Activated CD4-positive, alpha-beta T cell treated with anti-CD3 and anti-CD28 coated beads, Interleukin-2, Interleukin-6, amounts not matched to agents 100 ng/mL and 50 ng/mL, durations not matched to agents 16 hours and 8 hours (primary cell): ENCODE results near the gene NSRP1.
A peak's percentile ranks its signal among the peaks of the same experiment; 100 is the strongest.
"Not testable (repeated sequence)": the region's sequence is repeated elsewhere in the genome, so short reads cannot be mapped to it uniquely, and the experiment has no call there.

Source experiments
- DNase-seq: peaks from one replicate; pipeline ENCODE4 v3.0.0-alpha.2; 2020

NSRP1 gene, protein sequence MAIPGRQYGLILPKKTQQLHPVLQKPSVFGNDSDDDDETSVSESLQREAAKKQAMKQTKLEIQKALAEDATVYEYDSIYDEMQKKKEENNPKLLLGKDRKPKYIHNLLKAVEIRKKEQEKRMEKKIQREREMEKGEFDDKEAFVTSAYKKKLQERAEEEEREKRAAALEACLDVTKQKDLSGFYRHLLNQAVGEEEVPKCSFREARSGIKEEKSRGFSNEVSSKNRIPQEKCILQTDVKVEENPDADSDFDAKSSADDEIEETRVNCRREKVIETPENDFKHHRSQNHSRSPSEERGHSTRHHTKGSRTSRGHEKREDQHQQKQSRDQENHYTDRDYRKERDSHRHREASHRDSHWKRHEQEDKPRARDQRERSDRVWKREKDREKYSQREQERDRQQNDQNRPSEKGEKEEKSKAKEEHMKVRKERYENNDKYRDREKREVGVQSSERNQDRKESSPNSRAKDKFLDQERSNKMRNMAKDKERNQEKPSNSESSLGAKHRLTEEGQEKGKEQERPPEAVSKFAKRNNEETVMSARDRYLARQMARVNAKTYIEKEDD

DNA sequence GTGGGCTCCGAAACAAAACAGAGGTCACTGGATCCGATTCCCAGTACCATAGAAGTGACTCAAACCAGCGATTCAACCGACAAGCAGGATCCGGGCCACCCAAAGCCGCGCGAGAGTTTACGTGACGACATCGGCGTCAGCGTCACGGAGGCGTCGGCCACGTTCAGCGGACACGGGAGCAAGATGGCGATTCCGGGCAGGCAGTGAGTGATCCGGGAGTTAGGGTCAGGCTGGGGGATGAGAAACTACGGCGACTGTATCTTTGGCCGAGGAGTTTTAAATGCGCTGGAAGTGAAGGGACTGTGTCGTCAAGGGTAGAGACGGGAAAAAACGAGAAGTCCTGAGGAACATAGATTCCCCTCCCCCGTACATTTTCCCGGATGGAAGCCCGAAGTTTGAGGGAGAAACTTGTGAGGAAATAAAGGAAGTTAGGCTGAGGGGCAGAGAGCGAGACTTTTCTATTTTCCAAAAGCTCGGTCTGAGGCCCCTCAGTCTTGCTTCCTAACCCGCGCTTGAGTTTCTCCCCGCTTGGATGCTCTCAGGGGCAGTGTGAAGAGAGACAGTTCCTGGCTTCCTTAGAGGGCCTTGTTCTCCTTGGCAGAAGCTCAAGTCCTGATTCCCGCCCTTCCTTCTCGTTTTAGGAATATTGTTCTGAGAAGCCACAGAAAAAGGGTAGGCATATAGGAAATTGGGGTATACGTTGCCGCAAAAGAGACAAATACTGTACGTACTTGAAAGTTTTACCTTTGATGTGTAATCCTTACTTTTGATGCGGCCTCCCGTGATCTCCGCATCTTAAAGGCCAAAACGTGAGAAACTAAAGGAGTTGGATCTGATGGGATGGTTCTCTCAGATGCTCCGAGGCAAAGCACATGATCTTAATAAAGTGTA, at the start of gene NSRP1:
TSS of gene NSRP1 (plus strand) at position 156 of the 891 bp plus-strand sequence. CDS start at position 184, 28 bp downstream.
- peak; percentile 97 for DNase-seq

DNA sequence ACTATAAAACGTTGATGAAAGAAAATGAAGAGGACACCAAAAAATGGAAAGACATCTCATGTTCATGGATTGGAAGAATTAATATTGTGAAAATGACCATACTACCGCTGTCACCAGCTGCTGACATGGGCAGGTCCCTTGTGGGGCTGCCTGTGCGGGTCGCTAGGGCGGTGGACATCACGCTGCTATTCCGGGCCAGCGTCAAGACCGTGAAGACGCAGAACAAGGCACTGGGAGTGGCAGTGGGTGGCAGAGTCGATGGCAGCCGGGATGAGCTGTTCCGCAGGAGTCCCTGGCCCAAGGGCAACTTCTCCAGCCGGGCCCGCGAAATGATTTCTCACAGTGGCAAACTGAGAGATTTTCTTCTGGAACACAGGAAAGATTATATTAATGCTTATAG, 48.2 kb upstream of the NSRP1 start:
- DNase-seq = no peak

DNA sequence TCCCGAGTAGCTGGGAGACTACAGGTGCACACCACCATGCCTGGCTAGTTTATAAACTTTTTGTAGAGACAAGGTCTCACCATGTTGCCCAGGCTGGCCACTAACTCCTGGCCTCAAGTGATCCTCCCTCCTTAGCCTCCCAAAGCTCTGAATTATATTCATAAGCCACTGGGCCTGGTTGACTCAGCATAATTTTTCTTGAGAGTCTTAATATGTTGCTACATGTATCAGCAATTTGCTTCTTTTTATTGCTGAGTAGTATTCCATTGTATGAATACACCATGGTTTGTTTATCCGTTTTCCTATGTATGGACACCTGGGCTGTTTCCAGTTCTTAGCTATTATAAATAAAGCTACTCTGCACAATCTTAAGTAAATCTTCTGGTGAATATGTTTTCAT, 42.4 kb upstream of the NSRP1 start:
- DNase-seq = no peak

DNA sequence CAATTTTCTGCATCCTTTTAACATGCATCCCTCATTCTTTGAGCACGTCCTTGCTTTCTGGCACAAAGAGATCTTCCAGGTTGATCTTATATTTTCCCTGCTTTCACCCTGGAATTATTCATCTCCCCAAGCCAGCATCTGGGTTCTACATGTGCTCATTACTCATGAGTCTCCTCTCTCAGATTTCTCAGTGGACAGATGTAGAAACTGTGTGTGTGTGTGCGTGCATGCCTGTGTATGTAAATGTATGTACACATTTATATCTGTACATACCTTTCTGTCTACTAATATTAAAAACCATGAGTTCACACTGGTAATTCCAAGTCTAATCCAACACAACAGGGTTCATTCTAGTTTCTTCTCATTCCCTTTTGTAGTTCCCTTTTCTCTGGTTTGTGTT, 41.9 kb upstream of the NSRP1 start:
- no peak for DNase-seq

DNA sequence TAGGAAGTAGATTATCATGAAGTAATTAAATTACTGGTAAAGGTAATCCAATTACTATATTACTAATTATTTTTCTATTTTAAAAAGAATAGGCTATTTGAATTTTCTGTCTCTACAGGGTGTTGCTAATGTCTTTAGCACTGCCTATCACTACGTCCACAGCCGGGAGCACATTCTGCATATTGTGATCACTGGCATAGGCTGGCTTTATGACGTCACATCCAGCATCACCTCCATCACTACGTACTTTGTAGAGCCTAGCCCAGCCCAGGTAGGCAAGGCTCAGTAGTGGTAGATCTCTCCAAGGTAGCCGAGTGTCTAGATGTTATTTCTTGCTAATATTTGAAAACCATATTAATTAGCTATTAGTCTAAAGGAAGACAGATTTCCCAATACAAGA, 33.8 kb upstream of the NSRP1 start:
- DNase-seq = no peak

DNA sequence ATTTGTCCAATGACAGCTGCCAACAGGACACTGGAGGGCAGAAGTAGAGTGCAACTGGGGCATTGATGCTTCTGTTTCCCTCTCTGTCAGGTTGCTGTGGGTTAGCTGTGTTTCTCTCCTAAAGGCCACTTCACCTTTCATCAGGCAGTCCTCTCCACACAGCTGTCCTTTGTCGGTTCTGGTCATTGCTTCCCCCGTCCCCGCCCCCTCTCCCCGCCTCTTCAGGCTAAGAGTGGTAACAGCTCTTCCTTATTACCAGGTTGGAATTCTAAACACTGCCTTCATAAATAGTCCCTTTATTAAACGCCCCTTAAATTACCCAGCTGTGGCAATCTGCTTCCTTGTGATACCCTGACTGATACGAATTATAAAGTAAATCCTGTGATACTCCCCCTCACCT, 31.8 kb upstream of the NSRP1 start:
- DNase-seq = no peak

DNA sequence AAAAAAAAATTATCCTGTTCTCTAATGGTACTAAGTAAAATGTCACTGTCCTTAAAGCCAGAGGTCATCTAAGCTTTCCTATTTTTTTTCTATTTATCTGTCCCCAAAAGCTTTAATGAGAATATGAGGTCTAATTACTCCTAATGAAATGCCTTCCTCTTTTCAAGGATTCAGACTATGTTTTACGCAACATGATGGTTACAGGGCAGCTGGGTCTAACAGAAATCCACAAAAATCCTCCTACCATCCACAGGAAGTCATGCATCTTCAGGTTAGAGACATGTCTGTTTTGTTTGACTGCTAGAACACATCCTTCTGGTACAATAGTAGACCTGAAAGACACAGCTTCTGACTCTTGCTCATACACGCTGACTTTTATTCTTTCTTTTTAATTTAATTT, 29.7 kb upstream of the NSRP1 start:
- DNase-seq = no peak

DNA sequence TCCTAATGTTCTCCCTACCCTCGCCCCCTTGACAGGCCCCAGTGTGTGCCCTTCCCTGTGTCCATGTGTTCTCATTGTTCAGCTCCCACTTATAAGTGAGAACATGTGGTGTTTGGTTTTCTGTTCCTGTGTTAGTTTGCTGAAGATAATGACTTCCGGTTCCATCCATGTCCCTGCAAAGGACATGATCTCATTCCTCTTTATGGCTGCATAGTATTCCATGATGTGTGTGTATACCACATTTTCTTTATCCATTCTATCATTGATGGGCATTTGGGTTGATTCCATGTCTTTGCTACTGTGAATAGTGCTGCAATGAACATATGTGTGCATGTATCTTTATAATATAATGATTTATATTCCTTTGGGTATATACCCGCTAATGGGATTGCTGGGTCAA, 29.2 kb upstream of the NSRP1 start:
- DNase-seq = not testable (repeated sequence)

DNA sequence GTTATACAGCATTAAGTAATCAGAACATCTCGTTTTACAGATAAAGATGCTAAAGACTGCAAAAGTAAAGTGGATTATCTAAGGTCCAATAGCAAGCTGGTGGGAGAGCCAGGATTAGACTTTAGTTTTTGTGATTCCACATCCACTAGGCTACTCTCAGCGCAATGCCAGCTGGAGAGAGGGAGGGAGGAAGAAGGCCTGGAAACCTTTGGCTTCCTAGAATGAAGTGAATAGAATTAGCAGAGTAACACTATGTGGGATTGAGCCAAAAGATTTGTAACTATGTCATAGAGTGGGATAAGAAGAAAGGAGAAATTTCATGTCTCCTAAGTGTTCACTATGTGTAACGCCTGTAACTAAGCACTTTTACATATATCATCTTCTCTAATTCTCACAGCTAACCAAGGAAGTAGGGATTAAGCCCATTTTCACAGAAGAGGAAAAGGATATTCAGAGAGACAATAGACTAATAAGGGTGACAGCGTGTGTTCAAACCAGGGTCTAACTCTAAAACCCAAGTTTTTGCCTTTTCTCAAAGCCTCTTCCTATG, 25.4 kb upstream of the NSRP1 start:
- no peak for DNase-seq

DNA sequence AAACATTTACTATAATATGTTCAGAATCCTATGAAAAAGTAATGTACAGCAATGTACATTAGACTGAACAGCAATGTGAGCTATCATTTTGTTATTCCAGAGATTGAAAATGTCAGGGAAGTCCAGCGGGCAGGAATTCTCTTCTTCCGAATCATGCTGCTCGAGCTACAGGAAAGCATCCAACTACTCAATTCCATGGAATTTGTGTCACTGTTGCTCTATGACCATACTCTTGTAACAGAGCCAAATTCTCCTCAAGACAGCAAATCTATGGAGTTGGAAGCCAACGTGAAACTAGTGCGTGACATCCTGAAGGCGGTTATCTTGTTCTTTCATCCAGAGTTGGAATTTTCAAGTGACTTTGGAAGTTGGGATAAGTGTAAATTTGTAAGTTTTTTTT, 24.8 kb upstream of the NSRP1 start:
- no peak for DNase-seq

DNA sequence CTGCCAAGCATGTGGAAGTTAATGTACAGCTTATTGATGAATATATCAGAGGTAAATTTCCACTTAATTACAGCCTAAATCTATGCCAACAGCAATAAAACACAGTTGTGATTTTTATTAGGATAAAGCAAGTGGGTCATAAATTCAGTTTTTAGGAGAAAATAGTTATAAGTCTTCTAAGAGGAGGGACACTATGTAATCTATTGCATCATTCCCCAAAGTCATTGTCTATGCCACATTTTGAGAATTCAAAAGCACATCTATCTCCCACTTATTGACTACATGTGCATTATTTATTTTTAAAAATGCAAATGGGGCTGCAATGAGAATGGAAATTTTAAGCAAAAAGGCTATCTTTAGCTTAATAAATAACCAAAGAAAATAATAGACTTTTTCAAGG, 23.7 kb upstream of the NSRP1 start:
- no peak for DNase-seq

DNA sequence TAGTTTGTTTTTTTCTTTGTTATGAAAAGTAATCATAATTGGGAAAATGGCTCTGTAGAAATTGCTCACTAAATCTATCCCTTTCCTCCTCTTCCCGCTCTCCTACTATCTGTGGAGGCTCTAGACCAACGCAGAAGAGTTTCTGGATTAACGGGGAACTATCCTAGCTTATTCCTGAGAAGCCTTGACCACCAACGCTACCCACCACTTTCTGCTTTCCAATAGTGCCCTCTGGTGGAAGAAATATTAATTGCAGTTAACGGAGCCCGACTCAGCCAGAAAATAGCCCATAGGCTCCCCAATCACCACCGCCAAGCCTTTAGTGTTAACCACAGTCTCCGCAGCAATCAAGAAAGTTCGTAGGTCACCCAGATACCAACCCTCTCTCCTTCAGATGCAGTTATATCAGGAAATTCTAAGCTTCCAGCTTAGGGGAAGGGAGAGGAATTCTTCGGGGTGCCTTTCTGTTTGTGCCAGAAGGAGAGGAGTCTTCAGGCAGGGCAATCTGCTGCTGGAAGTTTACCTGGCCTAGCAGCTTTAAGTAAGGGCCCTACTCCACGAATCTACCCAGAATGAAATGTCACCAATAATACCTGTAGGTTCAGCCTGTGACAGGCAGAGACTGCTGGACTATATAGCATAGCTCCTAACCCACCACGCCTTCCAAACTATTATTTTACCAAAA, 23.0 kb upstream of the NSRP1 start:
- DNase-seq = peak; percentile 80

DNA sequence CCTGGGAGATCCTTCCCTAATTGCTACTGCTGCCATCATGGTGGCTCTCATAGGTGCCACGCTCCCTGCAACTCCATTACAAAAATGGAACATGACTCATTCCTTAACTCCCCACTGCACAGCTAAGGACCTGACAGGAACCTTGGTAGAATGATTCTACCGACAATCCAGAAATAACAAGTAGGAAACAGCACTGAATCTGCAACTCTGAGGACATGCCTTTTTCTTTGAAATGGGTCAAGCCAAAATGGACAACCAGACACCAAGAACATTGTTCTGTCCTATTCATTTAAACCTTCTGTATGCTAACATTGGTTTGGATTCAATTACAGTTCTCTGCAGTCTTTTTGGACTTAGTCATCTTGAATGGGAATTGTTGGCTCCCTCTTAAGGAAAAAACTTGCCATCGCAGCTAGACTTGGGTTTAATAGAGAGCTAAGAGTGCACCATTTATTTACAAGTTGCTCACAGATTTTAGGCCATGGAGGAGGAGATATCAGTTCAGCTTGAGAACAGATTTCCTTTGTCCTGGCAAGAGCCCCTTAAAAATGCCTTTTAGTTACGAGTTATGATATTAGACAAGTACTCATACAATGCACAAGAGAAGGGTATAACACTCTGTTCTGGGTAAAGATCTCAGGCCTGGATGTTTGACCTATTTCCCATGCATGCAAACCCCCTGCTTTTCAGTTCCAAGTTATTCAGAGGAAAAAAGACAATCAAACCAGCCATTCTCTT, 20.9 kb upstream of the NSRP1 start:
- DNase-seq = peak; percentile 18

DNA sequence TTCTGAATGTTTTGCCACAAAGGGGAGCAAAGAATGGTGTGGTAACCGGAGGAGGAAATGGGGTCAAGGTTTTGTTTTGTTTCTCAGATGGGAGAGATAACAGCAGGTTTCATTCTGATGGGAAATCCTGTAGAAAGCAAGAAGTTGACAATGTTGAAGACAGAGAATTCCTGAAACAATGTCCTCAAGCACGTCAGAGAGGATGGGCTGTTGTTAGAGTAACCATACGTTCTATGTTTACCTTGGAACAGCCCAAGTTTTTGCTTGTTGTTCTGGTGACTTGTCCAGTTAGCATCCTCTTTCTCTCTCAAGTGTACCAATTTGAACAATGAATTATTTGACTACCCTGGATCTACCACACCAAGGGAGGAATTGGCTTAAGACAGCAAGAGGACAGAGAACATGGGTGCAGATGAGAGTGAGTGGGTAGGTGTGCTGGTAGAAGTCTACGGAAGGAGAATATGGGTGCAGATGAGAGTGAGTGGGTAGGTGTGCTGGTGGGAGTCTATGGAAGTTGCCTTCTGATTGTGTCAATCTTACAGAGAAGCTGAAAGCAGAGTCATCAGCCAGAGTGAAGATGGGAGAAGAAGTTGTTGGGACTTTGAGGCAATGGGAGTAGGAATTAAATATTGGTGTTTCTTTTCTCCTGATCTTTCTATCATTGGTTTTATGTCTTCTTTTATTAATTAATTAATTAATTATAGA, 14.8 kb upstream of the NSRP1 start:
- DNase-seq = no peak

DNA sequence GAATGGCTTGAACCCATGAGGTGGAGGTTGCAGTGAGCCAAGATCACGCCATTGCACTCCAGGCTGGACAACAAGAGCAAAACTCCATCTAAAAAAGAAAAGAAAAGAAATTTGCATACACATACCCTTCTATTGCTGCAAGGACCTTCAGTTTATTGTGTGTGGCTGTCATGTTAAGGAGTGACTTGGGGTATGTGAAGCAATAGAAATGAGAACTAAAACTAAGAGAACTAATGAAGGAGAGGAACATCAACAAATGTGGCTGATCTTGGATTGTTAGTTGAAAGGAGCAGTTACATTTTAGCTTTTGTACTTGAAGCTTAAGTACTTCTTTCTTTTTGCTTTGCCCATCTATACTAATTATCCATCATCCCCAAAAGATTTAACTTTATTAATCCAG, 12.7 kb upstream of the NSRP1 start:
- no peak for DNase-seq

DNA sequence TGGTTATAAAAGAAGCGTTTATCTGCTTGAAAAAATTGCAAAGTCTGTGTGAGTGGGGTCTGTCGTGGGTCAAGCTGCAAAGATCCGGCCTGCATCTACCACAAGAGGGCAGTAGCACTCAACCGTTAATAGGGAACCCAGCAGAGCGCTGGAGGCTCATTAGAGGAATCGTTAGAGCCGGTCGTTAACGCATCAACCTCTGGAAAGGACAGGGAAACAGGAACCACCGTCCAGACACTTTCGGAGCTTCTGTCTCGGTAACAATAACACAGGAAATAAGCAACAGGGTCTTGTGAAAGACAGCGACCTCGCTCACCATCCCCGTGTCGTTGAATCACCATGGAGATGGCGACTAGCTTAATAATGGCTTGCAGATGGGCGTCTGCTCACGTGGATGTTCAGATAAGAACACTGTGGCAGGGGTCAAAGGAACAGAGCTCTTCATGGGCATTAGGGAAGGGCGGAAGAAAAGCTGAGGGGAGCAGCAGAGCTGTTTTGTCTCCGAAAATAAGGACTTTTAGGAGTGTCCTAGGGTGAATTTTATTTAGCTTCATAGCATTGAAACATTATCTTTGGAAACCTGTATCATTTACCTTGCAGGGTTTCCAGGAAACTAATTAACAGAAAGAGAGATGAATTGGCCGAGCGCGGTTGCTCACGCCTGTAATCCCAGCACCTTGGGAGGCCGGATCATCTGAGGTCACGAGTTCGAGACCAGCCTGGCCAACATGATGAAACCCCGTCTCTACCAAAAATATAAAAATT, 11.9 kb upstream of the NSRP1 start:
- peak; percentile 84 for DNase-seq

DNA sequence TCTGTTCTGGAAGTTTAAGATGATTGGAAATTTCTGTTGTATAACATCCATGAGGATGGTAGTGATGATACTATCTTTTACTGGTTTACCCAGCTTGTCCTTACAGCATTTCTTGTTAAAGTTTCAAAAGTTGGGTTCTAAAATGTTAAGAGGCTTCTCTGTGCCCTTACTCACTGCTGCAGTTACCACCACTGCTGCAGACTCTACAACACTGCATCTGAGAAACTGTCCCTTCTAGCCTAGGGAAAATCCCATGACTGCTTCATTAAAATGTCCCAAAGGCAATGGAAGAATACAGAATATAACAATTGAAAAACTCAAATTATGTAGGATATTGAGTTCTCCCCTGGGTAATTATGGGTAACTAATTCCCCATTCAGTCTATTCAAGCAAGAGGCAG, 3.8 kb upstream of the NSRP1 start:
- no peak for DNase-seq

DNA sequence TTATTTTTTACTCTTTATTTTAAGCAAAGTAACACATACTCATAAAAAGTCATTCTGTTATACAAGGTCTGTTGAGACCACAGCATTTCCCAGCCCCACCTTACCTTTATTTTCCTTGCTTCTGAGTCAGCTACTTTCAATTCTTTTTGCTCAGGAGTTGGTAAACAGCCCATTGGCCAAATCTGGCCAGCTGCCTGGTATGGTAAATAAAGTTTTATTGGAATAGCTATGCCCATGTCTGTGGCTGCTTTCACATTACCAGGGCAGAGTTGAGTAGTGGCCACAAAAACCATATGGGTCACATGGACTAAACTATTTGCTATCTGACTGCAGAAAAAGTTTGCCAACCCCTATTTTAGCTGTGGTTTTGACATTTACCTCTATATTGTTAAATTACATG, 3.4 kb upstream of the NSRP1 start:
- DNase-seq = peak; percentile 54

DNA sequence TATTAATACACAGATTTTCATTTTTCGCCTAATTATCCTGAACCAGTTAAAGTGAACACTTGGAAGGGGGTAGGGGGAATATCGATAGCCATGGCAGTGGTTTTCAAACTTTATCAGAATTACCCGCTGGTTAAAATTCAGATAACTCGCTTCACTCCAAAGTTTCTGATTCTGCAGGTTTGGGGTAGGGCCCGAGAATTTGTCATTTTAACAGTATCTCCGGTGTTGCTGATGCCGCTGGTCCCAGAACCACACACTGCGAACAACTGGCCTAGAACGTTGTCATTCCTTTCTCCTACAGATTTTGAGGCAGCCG, 313 bp upstream of the NSRP1 start:
- DNase-seq = no peak

DNA sequence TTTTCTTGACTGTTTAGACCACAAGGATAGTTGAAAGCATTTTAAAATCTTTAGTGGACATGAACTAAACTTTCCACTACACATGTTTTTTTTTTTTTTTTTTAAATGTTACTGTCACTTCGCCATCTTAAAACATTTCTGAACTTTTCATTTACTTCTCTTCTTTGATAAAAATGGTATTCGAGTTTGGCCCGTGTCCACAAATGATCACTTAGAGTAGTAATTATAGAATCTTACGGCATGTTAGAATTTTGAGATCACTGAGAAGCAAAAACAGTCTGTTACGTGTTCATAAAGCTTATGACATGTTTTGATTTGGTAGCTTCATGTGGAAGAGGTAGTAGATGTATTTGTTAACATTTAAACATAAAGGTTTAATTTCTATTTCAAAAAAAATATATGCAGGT, 1.1 kb downstream of the NSRP1 start:
- no peak for DNase-seq

DNA sequence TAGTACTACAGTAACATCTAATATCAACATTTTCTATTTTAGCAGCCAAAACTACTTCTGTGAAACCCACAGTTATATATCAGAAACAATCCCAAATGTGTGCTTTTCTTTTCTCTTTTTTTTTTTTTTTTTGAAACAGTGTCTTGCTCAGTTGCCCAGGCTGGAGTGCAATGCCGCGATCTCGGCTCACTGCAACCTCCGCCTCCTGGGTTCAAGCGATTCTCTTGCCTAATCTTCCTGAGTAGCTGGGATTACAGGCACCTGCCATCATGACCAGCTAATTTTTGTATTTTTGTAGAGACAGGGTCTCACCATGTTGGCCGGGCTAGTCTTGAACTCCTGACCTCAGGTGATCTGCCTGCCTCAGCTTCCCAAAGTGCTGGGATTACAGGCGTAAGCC, 2.0 kb downstream of the NSRP1 start:
- DNase-seq = not testable (repeated sequence)
